ENCODE measurements around the gene RNF157. TPM values are rescaled to one million over a fixed set of nuclear protein-coding genes. Genes with fewer than 3 reads are reported as not detected.

The RNF157 gene
- total RNA-seq, 1 donor from 2014 or later = 54.0 TPM

DNA sequence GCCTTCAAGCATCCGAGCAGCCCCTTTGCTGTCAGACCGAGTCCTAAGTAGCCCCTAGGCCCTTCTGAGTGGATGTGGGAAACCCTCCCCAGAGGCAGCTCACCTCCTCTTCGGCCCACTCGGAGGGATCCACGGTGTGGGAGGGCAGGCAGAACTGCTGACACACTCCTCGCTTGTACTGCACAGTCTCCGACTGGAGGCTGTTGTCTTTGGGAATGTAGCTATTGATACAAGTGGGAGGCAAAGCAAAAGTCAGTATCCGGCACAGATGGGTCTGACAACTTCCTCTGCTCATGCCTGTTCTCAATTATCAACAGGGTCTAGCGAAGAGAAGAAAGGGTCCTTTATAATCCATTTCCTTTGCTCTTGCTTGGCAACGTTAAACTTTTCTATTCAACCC lies 73.4 kb downstream of the RNF157 start:
- peak overlapping the region; percentile 44 for H3K4me3 Mint-ChIP-seq
- peaks cover 4% of the 10 kb centered on the region for H3K36me3 Mint-ChIP-seq (ENCODE audit: low read depth)
- peak overlapping the region; percentile 84 for H3K27ac Mint-ChIP-seq (ENCODE audit: unreplicated experiment)
- peaks cover 30% of the 10 kb centered on the region for H3K4me1 Mint-ChIP-seq
- no peaks in the 10 kb centered on the region for H3K9me3 Mint-ChIP-seq
- DNase-seq (ENCODE audit: low read depth, low spot score) = no peak
- TF ChIP-seq, protein P1, sequence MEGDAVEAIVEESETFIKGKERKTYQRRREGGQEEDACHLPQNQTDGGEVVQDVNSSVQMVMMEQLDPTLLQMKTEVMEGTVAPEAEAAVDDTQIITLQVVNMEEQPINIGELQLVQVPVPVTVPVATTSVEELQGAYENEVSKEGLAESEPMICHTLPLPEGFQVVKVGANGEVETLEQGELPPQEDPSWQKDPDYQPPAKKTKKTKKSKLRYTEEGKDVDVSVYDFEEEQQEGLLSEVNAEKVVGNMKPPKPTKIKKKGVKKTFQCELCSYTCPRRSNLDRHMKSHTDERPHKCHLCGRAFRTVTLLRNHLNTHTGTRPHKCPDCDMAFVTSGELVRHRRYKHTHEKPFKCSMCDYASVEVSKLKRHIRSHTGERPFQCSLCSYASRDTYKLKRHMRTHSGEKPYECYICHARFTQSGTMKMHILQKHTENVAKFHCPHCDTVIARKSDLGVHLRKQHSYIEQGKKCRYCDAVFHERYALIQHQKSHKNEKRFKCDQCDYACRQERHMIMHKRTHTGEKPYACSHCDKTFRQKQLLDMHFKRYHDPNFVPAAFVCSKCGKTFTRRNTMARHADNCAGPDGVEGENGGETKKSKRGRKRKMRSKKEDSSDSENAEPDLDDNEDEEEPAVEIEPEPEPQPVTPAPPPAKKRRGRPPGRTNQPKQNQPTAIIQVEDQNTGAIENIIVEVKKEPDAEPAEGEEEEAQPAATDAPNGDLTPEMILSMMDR (conservative IDR thresholded peaks at IDR 0.05) = no peak
- H3K27me3 Mint-ChIP-seq (ENCODE audit: low read depth) = no peaks in the 10 kb centered on the region

DNA sequence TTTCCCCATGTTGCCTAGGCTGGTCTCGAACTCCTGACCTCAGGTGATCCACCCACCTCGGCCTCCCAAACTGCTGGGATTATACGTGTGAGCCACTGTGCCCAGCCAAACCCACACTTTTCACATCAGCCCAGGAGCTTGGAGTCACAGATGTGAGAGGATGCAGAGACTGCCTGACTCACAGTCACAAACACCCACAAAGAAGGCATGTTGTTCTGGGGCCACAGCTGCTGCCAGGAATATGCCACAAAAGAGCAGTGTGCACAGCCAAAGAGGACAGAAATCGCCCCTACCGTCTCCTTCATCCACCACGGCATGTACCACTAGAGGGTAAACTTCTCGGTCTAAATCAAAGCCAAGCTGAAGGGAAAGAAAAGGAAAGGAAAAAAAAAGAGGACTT lies 74.1 kb downstream of the RNF157 start:
- Mint-ChIP-seq H3K27ac (ENCODE audit: unreplicated experiment) (peak overlapping the region; percentile 5), H3K36me3 (ENCODE audit: low read depth) (peaks cover 4% of the 10 kb centered on the region), H3K27me3 (ENCODE audit: low read depth) (no peaks in the 10 kb centered on the region), H3K4me1 (peaks cover 30% of the 10 kb centered on the region), H3K9me3 (no peaks in the 10 kb centered on the region), H3K4me3 (no peak overlapping the region)
- TF ChIP-seq, protein P1 (conservative IDR thresholded peaks at IDR 0.05) = no peak
- no peak for DNase-seq (ENCODE audit: low read depth, low spot score)

- no peak for DNase-seq (ENCODE audit: low read depth, low spot score)
- H3K4me1 Mint-ChIP-seq = peaks cover 30% of the 10 kb centered on the region
- TF ChIP-seq, protein P1 (conservative IDR thresholded peaks at IDR 0.05) = no peak
- H3K9me3 Mint-ChIP-seq = no peaks in the 10 kb centered on the region
- peak overlapping the region; percentile 45 for H3K27ac Mint-ChIP-seq (ENCODE audit: unreplicated experiment)
- peaks cover 4% of the 10 kb centered on the region for H3K36me3 Mint-ChIP-seq (ENCODE audit: low read depth)
- no peak overlapping the region for H3K4me3 Mint-ChIP-seq
- H3K27me3 Mint-ChIP-seq (ENCODE audit: low read depth) = no peaks in the 10 kb centered on the region
Measured at GRCh38 chr17:76164331-76164730, 76.0 kb downstream of the RNF157 start.

DNA sequence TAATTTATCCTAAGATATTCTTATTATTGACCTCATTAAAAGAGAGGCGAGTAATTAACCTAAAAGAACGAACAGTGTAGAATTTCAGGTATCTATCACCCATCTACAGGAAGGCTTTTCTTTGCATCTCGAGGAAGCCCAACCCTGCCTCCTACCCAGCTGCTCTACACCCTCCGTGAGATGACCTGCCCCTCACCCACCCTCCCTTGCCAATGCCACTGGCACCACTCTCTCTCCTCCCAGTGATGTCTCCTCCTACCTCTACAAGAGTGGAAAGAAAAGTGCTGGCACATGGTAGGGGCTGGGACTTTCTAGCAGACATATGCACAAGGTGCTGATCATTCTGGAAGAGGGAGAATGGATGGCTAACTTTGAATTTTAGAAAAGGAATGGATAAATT lies 76.4 kb downstream of the RNF157 start:
- H3K36me3 Mint-ChIP-seq (ENCODE audit: low read depth) = peaks cover 4% of the 10 kb centered on the region
- no peaks in the 10 kb centered on the region for H3K27me3 Mint-ChIP-seq (ENCODE audit: low read depth)
- TF ChIP-seq, protein P1 (conservative IDR thresholded peaks at IDR 0.05) = no peak
- peaks cover 30% of the 10 kb centered on the region for H3K4me1 Mint-ChIP-seq
- H3K4me3 Mint-ChIP-seq = no peak overlapping the region
- H3K27ac Mint-ChIP-seq (ENCODE audit: unreplicated experiment) = no peak overlapping the region
- H3K9me3 Mint-ChIP-seq = no peaks in the 10 kb centered on the region
- no peak for DNase-seq (ENCODE audit: low read depth, low spot score)

DNA sequence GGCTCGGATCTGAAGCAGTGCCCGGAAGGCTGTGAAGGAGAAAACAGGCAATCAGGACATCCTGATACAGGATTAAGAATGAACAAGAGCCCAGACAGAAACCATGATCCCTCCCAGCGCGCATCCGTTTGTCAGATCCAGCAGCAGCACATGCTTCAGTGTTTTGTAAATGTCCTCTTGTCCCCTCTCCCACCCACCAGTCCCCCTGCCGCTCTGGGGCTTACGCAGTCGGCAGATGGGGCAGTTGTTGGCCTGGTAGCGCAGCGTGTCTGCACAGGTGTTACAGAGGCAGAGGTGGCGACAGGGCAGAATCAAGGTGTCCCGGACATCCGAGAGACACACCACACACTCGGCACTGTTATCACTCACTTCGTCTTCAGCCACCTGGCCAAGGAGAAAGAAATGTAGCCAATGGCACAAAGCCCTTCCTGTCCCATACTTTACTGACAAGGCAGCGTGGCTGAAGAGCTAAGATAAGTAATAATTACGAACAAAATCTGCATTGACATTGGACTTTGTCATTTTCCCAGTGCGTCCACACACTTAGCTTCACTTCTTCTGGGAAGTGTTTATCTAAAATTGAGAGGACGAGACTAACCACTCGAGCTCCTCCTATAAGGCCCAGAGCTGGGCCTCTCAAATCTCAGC lies 78.5 kb downstream of the RNF157 start:
- peaks cover 17% of the 10 kb centered on the region for H3K4me1 Mint-ChIP-seq
- H3K4me3 Mint-ChIP-seq = no peak overlapping the region
- H3K9me3 Mint-ChIP-seq = no peaks in the 10 kb centered on the region
- no peak for DNase-seq (ENCODE audit: low read depth, low spot score)
- TF ChIP-seq, protein P1 (conservative IDR thresholded peaks at IDR 0.05) = no peak
- H3K27me3 Mint-ChIP-seq (ENCODE audit: low read depth) = no peaks in the 10 kb centered on the region
- H3K27ac Mint-ChIP-seq (ENCODE audit: unreplicated experiment) = peak overlapping the region; percentile 50
- H3K36me3 Mint-ChIP-seq (ENCODE audit: low read depth) = peaks cover 4% of the 10 kb centered on the region
